BLaER1 treated with 17β-estradiol and CSF1 and Interleukin-3, amounts not matched to agents 10 nM and 100 nM (cell line): Measurements from ENCODE around the gene PROSER3.
"Not testable (repeated sequence)": the region's sequence is repeated elsewhere in the genome, so short reads cannot be mapped to it uniquely, and the experiment has no call there.

Experiments used
- H3K27ac ChIP-seq, 11 experiments: shearing (Covaris generic); formaldehyde crosslinking; 2 replicates each; pipeline ENCODE4 v1.8.1; 2022
- H3K27me3 ChIP-seq, 11 experiments: shearing (Covaris generic); formaldehyde crosslinking; 2 replicates each; pipeline ENCODE4 v1.8.1; 2022
- H3K36me3 ChIP-seq, 11 experiments: shearing (Covaris generic); formaldehyde crosslinking; 2 replicates each; pipeline ENCODE4 v1.8.1; 2022
- H3K4me1 ChIP-seq, 10 experiments: shearing (Covaris generic); formaldehyde crosslinking; 2 replicates each; pipeline ENCODE4 v1.8.1; 2022
- H3K4me2 ChIP-seq, 11 experiments: shearing (Covaris generic); formaldehyde crosslinking; 2 replicates each; pipeline ENCODE4 v1.8.1; 2022
- H3K4me3 ChIP-seq, 10 experiments: shearing (Covaris generic); formaldehyde crosslinking; 2 replicates each; pipeline ENCODE4 v1.8.1; 2022
- H3K9ac ChIP-seq, 11 experiments: shearing (Covaris generic); formaldehyde crosslinking; 2 replicates each; pipeline ENCODE4 v1.8.1; 2022
- H3K9me3 ChIP-seq, 11 experiments: shearing (Covaris generic); formaldehyde crosslinking; replicated peaks in 1 of 11; 2 replicates each; pipeline ENCODE4 v1.8.1; 2022
- H4K20me1 ChIP-seq, 11 experiments: shearing (Covaris generic); formaldehyde crosslinking; 2 replicates each; pipeline ENCODE4 v1.8.1; 2022
- Cebpa-rat ChIP-seq, 11 experiments: shearing (Covaris generic); IDR thresholded peaks; 2 replicates each; pipeline ENCODE4 v1.8.1; 2022

Gene PROSER3

DNA sequence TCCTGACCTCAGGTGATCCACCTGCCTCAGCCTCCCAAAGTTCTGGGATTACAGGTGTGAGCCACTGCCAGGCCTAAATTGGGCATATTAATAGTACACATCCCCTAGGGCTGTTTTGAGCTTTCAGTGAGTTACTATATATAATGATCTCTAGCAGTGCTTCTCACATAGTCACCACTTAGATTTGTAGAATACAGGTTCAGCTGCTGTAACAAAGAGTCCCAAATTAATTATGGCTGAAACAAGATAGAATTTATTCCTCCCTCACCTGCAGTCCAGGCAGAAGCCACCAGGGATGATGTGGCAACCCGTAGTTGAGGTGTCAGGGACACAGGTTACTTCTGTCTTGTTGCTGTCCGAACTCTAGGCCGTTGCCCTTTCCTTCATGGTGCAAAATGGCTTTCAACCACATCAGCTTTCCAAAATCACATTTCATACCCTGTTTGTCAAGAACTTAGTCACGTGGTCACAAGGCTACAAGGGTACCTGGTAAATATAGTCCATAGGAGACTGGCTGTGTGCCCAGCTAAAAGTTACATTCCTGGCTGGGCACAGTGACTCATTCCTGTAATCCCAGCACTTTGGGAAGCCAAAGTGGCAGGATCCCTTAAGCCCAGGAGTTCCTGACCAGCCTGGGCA, 2.9 kb downstream of the PROSER3 start:
- Histone ChIP-seq H3K27me3 (peaks cover 0 to 5% (median 3%) of the 10 kb centered on the region in 11 experiments; a peak in 8 of 22 replicates), H4K20me1 (peaks cover 0 to 24% (median 0%) of the 10 kb centered on the region in 11 experiments; a peak in 7 of 22 replicates), H3K4me3 (no peak overlapping the region), H3K9me3 (no peaks in the 10 kb centered on the region), H3K4me2 (no peak overlapping the region), H3K4me1 (peaks cover 25 to 41% (median 30%) of the 10 kb centered on the region in 10 experiments), H3K36me3 (peaks cover 42 to 69% (median 54%) of the 10 kb centered on the region in 11 experiments), H3K9ac (no peak overlapping the region), H3K27ac (no peak overlapping the region)
- no peak for TF ChIP-seq Cebpa-rat (IDR thresholded peaks at IDR 0.05)

DNA sequence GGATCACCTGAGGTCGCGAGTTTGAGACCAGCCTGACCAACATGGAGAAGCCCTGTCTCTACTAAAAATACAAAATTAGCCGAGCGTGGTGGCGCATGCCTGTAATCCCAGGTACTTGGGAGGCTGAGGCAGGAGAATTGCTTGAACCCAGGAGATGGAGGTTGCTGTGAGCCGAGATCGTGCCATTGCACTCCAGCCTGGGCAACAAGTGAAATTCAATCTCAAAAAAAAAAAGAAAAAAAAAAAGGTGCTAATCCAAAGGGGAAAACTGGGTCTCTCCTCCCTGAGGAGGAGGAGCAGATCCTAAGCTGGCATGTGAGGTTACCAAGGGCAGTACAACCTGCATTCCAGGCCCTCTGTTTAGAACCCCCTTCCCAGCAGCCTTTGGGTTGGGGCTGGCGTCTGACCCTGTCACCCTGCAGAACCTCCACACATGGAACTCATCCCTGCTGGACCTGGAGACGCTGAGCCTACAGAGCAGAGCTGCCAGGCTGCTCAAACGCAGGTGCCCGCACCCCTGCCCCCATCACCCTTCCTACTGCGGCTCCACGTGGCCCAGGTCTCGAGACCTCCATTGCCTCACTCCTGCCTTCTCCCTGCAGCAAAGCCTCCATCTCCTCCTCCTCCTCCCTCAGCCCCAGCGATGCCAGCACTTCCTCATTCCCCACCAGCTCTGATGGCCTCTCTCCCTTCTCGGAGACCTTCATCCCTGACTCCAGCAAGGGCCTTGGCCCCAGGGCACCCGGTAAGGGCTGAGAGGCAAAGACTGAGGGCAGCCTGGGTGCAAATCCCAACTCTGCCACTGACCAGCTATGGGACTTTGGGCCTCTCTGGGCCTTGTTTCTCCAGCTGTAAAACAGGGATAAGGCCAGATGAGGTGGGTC, 6.7 kb downstream of the PROSER3 start:
- no peaks in the 10 kb centered on the region for H3K27me3 ChIP-seq
- H4K20me1 ChIP-seq: peaks cover 0 to 24% (median 0%) of the 10 kb centered on the region in 11 experiments; a peak in 7 of 22 replicates
- H3K4me2 ChIP-seq: no peak overlapping the region
- H3K36me3 ChIP-seq: peaks cover 42 to 75% (median 59%) of the 10 kb centered on the region in 11 experiments
- no peaks in the 10 kb centered on the region for H3K9me3 ChIP-seq
- no peak overlapping the region for H3K27ac ChIP-seq
- no peak overlapping the region for H3K9ac ChIP-seq
- no peak for TF ChIP-seq Cebpa-rat (IDR thresholded peaks at IDR 0.05)
- peaks cover 30 to 49% (median 38%) of the 10 kb centered on the region in 10 experiments for H3K4me1 ChIP-seq
- H3K4me3 ChIP-seq: no peak overlapping the region

DNA sequence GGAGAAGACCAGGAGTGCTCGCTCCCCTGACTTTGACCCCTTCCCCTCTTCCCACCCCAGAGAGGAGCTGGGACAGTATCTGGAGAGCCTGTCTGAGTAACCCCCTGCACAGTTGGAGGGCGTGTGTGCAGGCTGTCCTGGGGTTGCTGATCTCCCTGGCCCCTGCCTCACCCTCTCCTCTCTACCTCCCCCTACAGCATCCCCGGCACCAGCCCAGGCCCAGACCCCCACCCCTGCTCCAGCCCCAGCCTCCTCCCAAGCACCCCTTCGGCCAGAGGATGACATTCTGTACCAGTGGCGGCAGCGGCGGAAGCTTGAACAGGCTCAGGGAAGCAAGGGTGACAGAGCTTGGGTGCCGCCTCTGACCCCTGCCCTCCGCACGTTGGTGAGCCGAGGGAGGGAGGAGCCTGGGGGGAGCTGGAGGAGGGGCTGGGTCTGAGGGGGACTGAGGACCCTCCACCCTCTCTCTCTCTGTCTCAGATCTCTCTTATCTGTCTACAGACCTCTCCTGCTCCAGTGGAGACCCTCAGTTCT, 8.7 kb downstream of the PROSER3 start:
- Histone ChIP-seq H3K27ac (peak overlapping the region in 7 of 11 experiments; percentile 69 to 82 (median 79); a peak in 12 of 22 replicates), H4K20me1 (peaks cover 0 to 18% (median 0%) of the 10 kb centered on the region in 11 experiments; a peak in 4 of 22 replicates), H3K4me3 (0 out of 20 replicates have a peak overlapping the region, but pooled peaks of 1 of the 10 experiments have one; percentile 35), H3K36me3 (peaks cover 24 to 60% (median 42%) of the 10 kb centered on the region in 11 experiments), H3K27me3 (no peaks in the 10 kb centered on the region), H3K9ac (peak overlapping the region in 8 of 11 experiments; percentile 58 to 79 (median 72); a peak in 12 of 22 replicates), H3K4me2 (peak overlapping the region; percentile 70 to 98 (median 94); a peak in 20 of 22 replicates), H3K4me1 (peaks cover 26 to 46% (median 36%) of the 10 kb centered on the region in 10 experiments), H3K9me3 (no peaks in the 10 kb centered on the region)
- TF ChIP-seq Cebpa-rat (IDR thresholded peaks at IDR 0.05): no peak

DNA sequence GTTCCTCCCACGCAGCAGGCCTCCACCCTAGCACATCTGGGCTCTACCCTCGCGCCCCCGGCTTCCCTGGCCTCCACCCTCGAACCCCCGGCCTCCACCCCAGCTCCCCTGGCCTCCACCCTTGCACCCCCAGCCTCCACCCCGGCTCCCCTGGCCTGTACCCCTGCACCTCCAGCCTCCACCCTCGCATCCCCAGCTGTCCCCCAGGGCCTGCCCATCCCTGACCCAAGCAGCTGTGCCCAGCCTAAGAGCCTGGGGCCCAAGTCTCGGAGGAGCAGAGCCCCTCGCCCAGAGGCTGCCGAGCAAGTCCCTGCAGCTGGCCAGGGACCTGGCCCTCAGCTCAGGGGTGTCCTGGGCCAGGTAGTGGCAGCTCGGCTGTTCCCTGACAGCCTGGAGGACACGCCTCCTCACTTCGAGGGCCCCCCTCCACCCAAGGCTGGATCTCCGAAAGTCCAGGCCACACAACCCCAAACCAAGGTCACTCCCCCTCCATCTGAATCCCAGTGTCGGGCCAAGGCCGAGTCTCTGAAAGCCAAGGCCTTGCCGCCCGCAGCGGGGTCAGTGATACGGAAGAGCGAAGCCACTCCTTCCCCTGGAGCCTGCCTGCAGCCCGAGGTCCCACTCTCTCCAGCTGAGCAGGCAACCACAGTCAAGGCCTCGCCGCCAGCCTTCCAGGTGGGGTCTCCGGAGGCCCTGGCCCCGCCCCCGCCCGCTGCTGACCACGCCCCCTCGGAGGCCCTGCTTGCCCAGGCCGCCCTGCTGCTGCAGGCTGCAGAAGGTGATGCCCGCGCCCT, 9.5 kb downstream of the PROSER3 start:
- H3K4me3 ChIP-seq: peak overlapping the region in 7 of 10 experiments; percentile 18 to 41 (median 36); a peak in 9 of 20 replicates
- H3K36me3 ChIP-seq: peaks cover 17 to 51% (median 34%) of the 10 kb centered on the region in 11 experiments
- peak overlapping the region in 8 of 11 experiments; percentile 50 to 82 (median 77); a peak in 17 of 22 replicates for H3K27ac ChIP-seq

DNA sequence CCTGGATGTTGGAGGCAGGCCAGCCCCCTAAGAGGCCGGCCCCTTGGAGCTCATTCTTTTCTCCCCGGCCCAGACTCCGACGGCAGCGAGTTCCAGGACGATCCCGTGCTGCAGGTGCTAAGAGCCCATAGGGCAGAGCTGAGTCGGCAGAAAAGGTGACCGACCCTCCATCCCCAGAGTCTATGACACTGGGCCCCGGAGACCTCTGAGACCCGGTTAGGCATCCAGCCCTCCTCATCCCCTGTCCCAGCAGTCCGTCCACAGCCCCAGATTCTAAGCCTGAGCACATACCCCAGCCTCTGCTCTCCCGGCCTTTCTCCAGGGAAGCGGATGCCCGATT, 10.1 kb downstream of the PROSER3 start:
- H3K4me3 ChIP-seq: peak overlapping the region in 6 of 10 experiments; percentile 18 to 38 (median 31); a peak in 8 of 20 replicates
- peaks cover 17 to 46% (median 28%) of the 10 kb centered on the region in 11 experiments; a peak in 21 of 22 replicates for H3K36me3 ChIP-seq
- H3K27me3 ChIP-seq: no peaks in the 10 kb centered on the region
- TF ChIP-seq Cebpa-rat (IDR thresholded peaks at IDR 0.05): no peak
- H3K4me1 ChIP-seq: peaks cover 26 to 46% (median 36%) of the 10 kb centered on the region in 10 experiments
- no peaks in the 10 kb centered on the region for H3K9me3 ChIP-seq
- H4K20me1 ChIP-seq: peaks cover 0 to 18% (median 0%) of the 10 kb centered on the region in 11 experiments; a peak in 4 of 22 replicates
- peak overlapping the region; percentile 70 to 98 (median 94) for H3K4me2 ChIP-seq
- peak overlapping the region in 10 of 11 experiments; percentile 25 to 79 (median 68); a peak in 16 of 22 replicates for H3K9ac ChIP-seq
- H3K27ac ChIP-seq: peak overlapping the region in 6 of 11 experiments; percentile 49 to 82 (median 67); a peak in 12 of 22 replicates

More for the DNA sequence above, 9.5 kb downstream of the PROSER3 start:
- Histone ChIP-seq H3K4me2 (peak overlapping the region; percentile 70 to 98 (median 94)), H3K4me1 (peaks cover 26 to 46% (median 36%) of the 10 kb centered on the region in 10 experiments), H3K27me3 (no peaks in the 10 kb centered on the region), H3K9ac (peak overlapping the region in 10 of 11 experiments; percentile 34 to 79 (median 72); a peak in 18 of 22 replicates), H4K20me1 (peaks cover 0 to 18% (median 0%) of the 10 kb centered on the region in 11 experiments; a peak in 4 of 22 replicates), H3K9me3 (no peaks in the 10 kb centered on the region)
- no peak for TF ChIP-seq Cebpa-rat (IDR thresholded peaks at IDR 0.05)

DNA sequence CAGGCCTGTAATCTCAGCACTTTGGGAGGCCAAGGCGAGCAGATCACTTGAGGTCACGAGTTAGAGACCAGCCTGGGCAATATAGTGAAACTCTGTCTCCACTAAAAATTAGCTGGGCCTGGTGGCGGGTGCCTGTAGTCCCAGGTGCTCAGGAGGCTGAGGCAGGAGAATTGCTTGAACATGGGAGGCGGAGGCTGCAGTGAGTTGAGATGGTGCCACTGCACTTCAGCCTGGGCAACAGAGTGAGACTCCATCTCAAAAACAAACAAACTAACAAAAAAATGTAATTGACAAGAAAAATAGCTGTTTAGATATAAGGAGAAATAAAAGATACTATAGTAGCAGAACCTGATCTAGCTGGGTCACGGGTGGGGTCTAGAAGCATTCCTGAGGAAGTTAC, 14.4 kb downstream of the PROSER3 start:
- H3K4me1 ChIP-seq: peaks cover 35 to 52% (median 47%) of the 10 kb centered on the region in 10 experiments
- not testable (repeated sequence) for H3K4me3 ChIP-seq, H3K9ac ChIP-seq, H3K4me2 ChIP-seq, H3K9me3 ChIP-seq, H3K27ac ChIP-seq, H3K27me3 ChIP-seq
- H3K36me3 ChIP-seq: peaks cover 0 to 17% (median 2%) of the 10 kb centered on the region in 11 experiments; a peak in 11 of 22 replicates
- peaks cover 0 to 10% (median 0%) of the 10 kb centered on the region in 11 experiments; a peak in 7 of 22 replicates for H4K20me1 ChIP-seq

DNA sequence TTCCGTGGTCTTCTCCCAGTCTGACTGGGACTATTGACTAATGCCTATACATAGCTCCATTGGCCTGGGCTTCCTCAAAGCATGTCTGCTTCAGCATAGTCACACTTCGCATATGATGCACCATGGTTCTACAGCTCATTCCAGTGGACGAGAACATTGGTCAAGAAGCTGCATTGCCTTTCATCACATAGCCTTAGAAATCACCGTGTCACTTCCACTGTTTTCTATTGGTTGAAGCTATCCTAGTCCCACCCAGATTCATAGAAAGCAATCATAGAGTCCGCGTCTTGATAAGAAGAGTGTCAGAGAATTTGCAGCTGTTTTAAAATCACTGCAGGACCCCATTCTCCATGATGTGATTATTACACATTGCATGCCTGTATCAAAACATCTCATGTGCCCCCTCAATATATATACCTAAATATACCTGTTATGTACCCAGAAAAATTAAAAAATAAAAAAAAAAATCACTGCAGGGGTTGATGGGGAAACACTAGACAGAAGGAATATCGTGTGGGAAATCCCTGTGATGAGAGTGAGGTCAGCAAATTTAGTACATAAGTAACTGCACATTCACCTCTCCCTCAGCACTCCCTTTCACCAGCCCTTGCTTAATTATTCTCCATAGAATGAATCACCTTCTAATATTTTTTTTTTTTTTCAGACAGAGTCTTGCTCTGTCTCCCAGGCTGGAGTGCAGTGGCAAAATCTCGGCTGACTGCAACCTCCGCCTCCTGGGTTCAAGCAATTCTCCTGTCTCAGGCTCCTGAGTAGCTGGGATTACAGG, 15.2 kb downstream of the PROSER3 start:
- Histone ChIP-seq H3K4me2 (no peak overlapping the region), H3K9me3 (no peaks in the 10 kb centered on the region), H3K36me3 (peaks cover 0 to 25% (median 11%) of the 10 kb centered on the region in 11 experiments; a peak in 19 of 22 replicates), H3K27me3 (no peaks in the 10 kb centered on the region), H3K27ac (no peak overlapping the region), H4K20me1 (peaks cover 0 to 10% (median 0%) of the 10 kb centered on the region in 11 experiments; a peak in 7 of 22 replicates), H3K4me1 (peaks cover 26 to 49% (median 44%) of the 10 kb centered on the region in 10 experiments), H3K4me3 (no peak overlapping the region), H3K9ac (no peak overlapping the region)
- no peak for TF ChIP-seq Cebpa-rat (IDR thresholded peaks at IDR 0.05)
